Left lung (tissue), 10 donors: ENCODE results near the gene TBC1D8. TPM values are rescaled to one million over a fixed set of nuclear protein-coding genes. Genes with fewer than 3 reads are reported as not detected.
A peak's percentile ranks its signal among the peaks of the same experiment; 100 is the strongest.

ENCODE experiments used
- ATAC-seq: fragments of 200-7000 bp; cut with Tn5 transposase; one replicate; pipeline ENCODE4 v1.9.1; 2020; ENCODE audit warnings: moderate library complexity
- DNase-seq, 4 donors: peaks; one replicate each; pipeline ENCODE4 v3.0.0-alpha.2; 2013 to 2020
- H3K27ac ChIP-seq, 2 donors: fragments of 200-600 bp; sonication (generic) in 1 of 2; one replicate each; pipeline versions ENCODE4 v1.5.0 to v1.8.0; 2020 to 2021
- H3K27me3 ChIP-seq, 2 donors: fragments of 200-600 bp; sonication (generic) in 1 of 2; one replicate each; pipeline versions ENCODE4 v1.5.0 to v1.8.0; 2020 to 2021
- H3K36me3 ChIP-seq, 2 donors: fragments of 200-600 bp; sonication (generic) in 1 of 2; one replicate each; pipeline versions ENCODE4 v1.5.0 to v1.8.0; 2020 to 2021
- H3K4me1 ChIP-seq, 2 donors: fragments of 200-600 bp; one replicate each; pipeline ENCODE4 v1.8.0; 2021
- H3K4me3 ChIP-seq, 2 donors: fragments of 200-600 bp; sonication (generic) in 1 of 2; one replicate each; pipeline versions ENCODE4 v1.5.0 to v1.8.0; 2020 to 2021; ENCODE audit warnings: mild to moderate bottlenecking in 1 of 2
- H3K9me3 ChIP-seq, 2 donors: fragments of 200-600 bp; sonication (generic) in 1 of 2; one replicate each; pipeline versions ENCODE4 v1.5.0 to v1.8.0; 2020 to 2021
- intact Hi-C, 2 donors: fragments of 100-400 bp; cut with DNase I; formaldehyde crosslinking; loops; one replicate each; pipeline versions ENCODE4 v1.11.2 to v1.14.2; 2022
- polyA plus RNA-seq, 6 donors: library from polyadenylated mRNA; unstranded; fragments of 120-200 nt; gene quantifications; one replicate each; pipeline ENCODE4 v1.2.1, GENCODE V29; 2013; ENCODE audit not compliant: insufficient read length in 6 of 6
- total RNA-seq, 2 donors: library from RNA; stranded (reverse); fragmentation: NEBNext Ultra II Directional; extraction: Animal tissue kit (Norgen Biotek cat#: 25700); gene quantifications; one replicate each; pipeline ENCODE4 v1.2.1, GENCODE V29; 2021
- TF ChIP-seq, protein P1 (sequence below), 2 donors: fragments of 200-600 bp; sonication (generic) in 1 of 2; IDR thresholded peaks; one replicate each; pipeline versions ENCODE4 v1.5.0 to v1.8.0; 2021; ENCODE audit warnings: antibody characterized with exemption in 2 of 2
- donor health status: DM: no; HTN: yes; CAD: no.
- donor health status: DM: no; HTN: no; CAD: no.

The TBC1D8 gene
- total and polyA plus RNA-seq, 8 donors: 11.7 to 36.5 (median 32.1) TPM

DNA sequence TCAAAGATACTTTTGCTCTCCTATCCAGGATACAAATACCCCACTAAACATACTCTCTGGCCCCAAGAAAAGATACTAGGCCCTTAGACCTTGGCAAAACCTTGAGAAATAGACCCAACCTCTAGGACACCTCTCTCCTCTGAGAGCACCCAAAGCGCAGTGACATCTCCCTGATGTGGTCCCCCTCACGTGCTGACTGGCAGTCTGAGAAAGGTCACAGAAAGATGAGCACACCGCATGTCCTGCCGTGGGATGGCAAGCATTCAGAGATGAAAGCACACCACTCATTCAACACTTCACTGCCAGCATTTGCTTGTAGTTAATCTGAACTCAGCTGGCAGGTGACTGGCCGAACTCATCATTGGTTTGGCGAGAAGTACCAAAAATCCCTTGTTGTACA, 6.1 kb upstream of the TBC1D8 start:
- no peak for DNase-seq
- TF ChIP-seq, protein P1, sequence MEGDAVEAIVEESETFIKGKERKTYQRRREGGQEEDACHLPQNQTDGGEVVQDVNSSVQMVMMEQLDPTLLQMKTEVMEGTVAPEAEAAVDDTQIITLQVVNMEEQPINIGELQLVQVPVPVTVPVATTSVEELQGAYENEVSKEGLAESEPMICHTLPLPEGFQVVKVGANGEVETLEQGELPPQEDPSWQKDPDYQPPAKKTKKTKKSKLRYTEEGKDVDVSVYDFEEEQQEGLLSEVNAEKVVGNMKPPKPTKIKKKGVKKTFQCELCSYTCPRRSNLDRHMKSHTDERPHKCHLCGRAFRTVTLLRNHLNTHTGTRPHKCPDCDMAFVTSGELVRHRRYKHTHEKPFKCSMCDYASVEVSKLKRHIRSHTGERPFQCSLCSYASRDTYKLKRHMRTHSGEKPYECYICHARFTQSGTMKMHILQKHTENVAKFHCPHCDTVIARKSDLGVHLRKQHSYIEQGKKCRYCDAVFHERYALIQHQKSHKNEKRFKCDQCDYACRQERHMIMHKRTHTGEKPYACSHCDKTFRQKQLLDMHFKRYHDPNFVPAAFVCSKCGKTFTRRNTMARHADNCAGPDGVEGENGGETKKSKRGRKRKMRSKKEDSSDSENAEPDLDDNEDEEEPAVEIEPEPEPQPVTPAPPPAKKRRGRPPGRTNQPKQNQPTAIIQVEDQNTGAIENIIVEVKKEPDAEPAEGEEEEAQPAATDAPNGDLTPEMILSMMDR (IDR thresholded peaks at IDR 0.05): no peak
- Histone ChIP-seq H3K36me3 (no peaks in the 10 kb centered on the region), H3K9me3 (no peaks in the 10 kb centered on the region), H3K4me3 (no peak overlapping the region), H3K27ac (no peak overlapping the region), H3K27me3 (no peaks in the 10 kb centered on the region), H3K4me1 (peaks cover 2 to 10% of the 10 kb centered on the region in 2 donors)
- intact Hi-C loops: loop anchor here in 1 of 2 donors (10.0 kb wide), 1 partner anchor 122 kb away; no protein-coding TSS in a partner anchor
- no peak for ATAC-seq

DNA sequence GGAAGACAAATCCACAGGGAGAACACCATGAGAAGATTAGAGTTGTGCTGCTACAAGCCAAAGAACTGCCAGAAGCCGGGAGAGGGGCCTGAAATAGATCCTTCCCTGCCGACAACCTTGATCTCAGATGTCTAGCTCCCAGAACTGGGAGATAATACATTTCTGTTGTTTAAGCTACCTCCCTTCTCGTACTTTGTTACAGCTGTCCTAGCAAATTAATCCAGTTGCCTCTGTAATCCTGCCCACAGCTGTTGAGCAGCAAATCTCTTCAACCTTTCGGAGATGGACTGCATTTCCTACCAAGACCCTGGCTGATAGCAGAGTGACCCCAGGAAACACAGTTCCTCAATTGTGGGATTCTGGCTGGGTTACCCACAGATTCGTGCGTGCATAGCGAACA, 2.6 kb upstream of the TBC1D8 start:
- Histone ChIP-seq H3K4me1 (peaks cover 8 to 37% of the 10 kb centered on the region in 2 donors), H3K4me3 (no peak overlapping the region), H3K27me3 (no peaks in the 10 kb centered on the region), H3K36me3 (no peaks in the 10 kb centered on the region), H3K27ac (no peak overlapping the region), H3K9me3 (no peaks in the 10 kb centered on the region)
- ATAC-seq (no peak), DNase-seq (no peak)
- TF ChIP-seq, protein P1 (IDR thresholded peaks at IDR 0.05): no peak
- intact Hi-C loops: loop anchor here in 1 of 2 donors (10.0 kb wide), 1 partner anchor 119 kb away; no protein-coding TSS in a partner anchor

DNA sequence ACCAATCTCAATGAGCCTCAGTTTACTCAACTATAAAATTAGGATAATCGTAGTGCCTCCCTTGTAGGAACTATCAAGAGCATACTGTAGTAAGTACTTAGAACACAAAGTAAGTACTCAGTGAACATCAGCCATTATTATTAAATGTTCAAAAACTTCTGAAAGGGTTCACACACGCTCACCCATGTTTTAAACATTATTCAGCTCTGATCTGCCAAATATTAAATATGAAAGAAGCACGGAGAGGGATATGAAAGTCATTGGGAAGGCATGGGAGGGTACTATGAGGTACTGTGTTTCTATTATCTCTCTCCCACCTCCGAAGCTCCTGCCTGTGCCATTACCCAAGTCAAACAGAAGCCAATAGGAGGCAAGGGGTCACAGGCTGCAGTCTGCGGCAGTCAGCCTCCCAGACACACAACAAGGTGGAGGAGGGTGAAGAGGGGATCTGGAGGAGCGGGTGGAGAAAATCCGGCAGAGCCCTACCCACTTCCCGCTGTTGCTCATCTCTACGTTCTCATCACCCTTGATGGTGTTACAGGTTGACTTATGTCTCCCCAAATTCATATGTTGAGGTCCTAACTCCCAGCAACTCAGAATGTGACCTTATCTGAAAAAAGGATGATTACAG, 2.0 kb upstream of the TBC1D8 start:
- no peaks in the 10 kb centered on the region for H3K27me3 ChIP-seq
- no peak for DNase-seq
- intact Hi-C loops: loop anchor here in 1 of 2 donors (10.0 kb wide), 1 partner anchor 118 kb away; no protein-coding TSS in a partner anchor
- no peaks in the 10 kb centered on the region for H3K9me3 ChIP-seq
- H3K4me3 ChIP-seq: peak overlapping the region in 1 of 2 donors; percentile 78
- TF ChIP-seq, protein P1 (IDR thresholded peaks at IDR 0.05): no peak
- H3K27ac ChIP-seq: peak overlapping the region in 1 of 2 donors; percentile 84
- H3K4me1 ChIP-seq: peaks cover 8 to 43% of the 10 kb centered on the region in 2 donors
- no peaks in the 10 kb centered on the region for H3K36me3 ChIP-seq
- ATAC-seq: no peak

DNA sequence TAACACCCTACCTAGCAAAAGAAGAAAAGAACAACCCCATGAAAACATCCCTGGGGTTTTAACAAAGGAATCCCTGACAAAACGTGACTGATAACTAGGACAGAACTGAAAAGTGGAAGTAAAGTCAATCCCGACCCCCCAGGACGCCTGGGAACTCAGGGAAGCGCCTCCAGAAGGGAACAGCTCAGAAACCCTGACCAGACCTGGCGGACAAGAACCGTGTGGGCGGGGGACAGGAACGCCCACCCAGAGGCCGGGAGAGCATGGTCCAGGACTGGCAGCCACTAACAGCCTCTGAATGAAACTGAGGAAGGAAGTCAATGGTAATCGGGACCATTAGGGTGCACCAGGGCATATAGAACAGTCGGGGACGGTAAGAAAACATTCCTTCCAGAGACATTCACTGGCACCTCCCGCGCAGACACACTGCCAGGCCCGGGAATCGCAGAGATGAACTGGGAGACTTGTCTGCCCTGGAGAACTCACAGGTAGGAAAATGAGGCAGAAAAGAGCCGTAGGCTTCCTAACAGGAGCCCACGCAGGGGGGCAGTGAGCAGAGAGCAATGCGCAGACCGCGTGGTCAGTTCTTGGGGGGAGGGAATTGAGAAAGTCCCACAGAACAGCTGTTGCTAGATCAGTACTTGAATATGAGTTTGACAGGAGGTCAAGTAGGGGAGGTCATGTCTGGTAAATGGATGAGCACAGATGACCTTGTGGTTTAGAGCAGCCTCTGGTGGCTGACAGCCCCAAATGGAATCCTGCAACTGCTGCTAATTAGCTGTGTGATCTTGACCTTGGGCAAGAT, 1.3 kb upstream of the TBC1D8 start:
- TF ChIP-seq, protein P1 (IDR thresholded peaks at IDR 0.05): peak; percentile 50 to 54
- peak in 3 of 4 donors; percentile 20 to 56 (median 44) for DNase-seq
- Histone ChIP-seq H3K27me3 (no peaks in the 10 kb centered on the region), H3K4me1 (peaks cover 8 to 50% of the 10 kb centered on the region in 2 donors), H3K4me3 (peak overlapping the region; percentile 59 to 78), H3K27ac (peak overlapping the region; percentile 63 to 84), H3K9me3 (no peaks in the 10 kb centered on the region), H3K36me3 (no peaks in the 10 kb centered on the region)
- peak; percentile 70 for ATAC-seq
- intact Hi-C loops: loop anchor here in 1 of 2 donors (10.0 kb wide), 1 partner anchor 118 kb away; no protein-coding TSS in a partner anchor

DNA sequence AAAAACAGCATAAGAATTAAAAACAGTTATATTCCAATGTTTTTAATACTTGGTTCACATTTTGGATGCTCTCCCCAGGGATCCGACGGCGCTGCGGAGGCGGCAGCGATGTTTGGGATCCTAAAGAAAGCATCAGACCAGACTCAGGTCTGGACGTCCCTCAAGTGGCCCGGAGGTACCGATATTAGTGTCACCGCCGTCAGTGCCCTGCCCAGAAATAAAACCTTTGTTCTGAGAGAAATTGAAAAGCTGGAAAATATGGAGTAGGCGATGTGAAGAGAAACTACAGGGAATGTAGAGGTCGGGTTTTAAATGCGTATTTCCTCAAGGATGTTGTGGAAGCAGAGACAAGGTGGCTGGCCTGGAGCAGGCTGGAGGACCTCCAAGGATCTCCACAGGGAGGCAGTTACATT, 683 bp upstream of the TBC1D8 start:
- Histone ChIP-seq H3K36me3 (no peaks in the 10 kb centered on the region), H3K9me3 (no peaks in the 10 kb centered on the region), H3K4me3 (peak overlapping the region; percentile 59 to 78), H3K27me3 (no peaks in the 10 kb centered on the region), H3K4me1 (peaks cover 8 to 56% of the 10 kb centered on the region in 2 donors), H3K27ac (peak overlapping the region; percentile 63 to 84)
- DNase-seq (no peak), ATAC-seq (peak; percentile 39)
- TF ChIP-seq, protein P1 (IDR thresholded peaks at IDR 0.05): no peak
- intact Hi-C loops: loop anchor here in 1 of 2 donors (10.0 kb wide), 1 partner anchor 117 kb away; no protein-coding TSS in a partner anchor
